Adipocyte (in vitro differentiated cells): Measurements from ENCODE around the gene DNAJC5G.

ENCODE experiments used
- DNase-seq: peaks from one replicate; pipeline ENCODE4 v3.0.0-alpha.2; 2015; ENCODE audit warnings: low read depth
- H3K27me3 ChIP-seq: replicated peaks from 2 replicates; pipeline ENCODE4 v1.7.0; 2013; ENCODE audit warnings: mild to moderate bottlenecking, low read length, moderate library complexity; ENCODE audit not compliant: control insufficient read depth, insufficient read depth
- H3K36me3 ChIP-seq: 2 replicates; pipeline ENCODE4 v1.7.0; 2013; ENCODE audit warnings: low read length, mild to moderate bottlenecking, moderate library complexity; ENCODE audit not compliant: control insufficient read depth, insufficient read depth, severe bottlenecking
- H3K4me1 ChIP-seq: 2 replicates; pipeline ENCODE4 v1.7.0; 2013; ENCODE audit warnings: mild to moderate bottlenecking, low read length, moderate library complexity; ENCODE audit not compliant: control insufficient read depth, insufficient read depth
- H3K4me3 ChIP-seq: 2 replicates; pipeline ENCODE4 v1.7.0; 2013; ENCODE audit warnings: mild to moderate bottlenecking, low read length, moderate library complexity
- H3K9ac ChIP-seq: 2 replicates; pipeline ENCODE4 v1.7.0; 2013; ENCODE audit warnings: mild to moderate bottlenecking, low read length, moderate library complexity
- H3K9me3 ChIP-seq: 2 replicates; pipeline ENCODE4 v1.7.0; 2013; ENCODE audit warnings: mild to moderate bottlenecking, low read length, moderate library complexity; ENCODE audit not compliant: control insufficient read depth

The DNAJC5G gene

GRCh38 chr2:27242614-27242951 lies 32.6 kb upstream of the DNAJC5G start:
- Histone ChIP-seq H3K9me3 (no peaks in the 10 kb centered on the region), H3K4me1 (no peaks in the 10 kb centered on the region), H3K27me3 (no peaks in the 10 kb centered on the region), H3K4me3 (no peak overlapping the region), H3K36me3 (peaks cover 69% of the 10 kb centered on the region), H3K9ac (no peak overlapping the region)
- DNase-seq: no peak

GRCh38 chr2:27243391-27244130 lies 31.7 kb upstream of the DNAJC5G start:
- peaks cover 7% of the 10 kb centered on the region for H3K27me3 ChIP-seq
- no peaks in the 10 kb centered on the region for H3K4me1 ChIP-seq
- peaks cover 60% of the 10 kb centered on the region for H3K36me3 ChIP-seq
- no peak for DNase-seq
- H3K9me3 ChIP-seq: no peaks in the 10 kb centered on the region
- H3K9ac ChIP-seq: no peak overlapping the region
- no peak overlapping the region for H3K4me3 ChIP-seq

GRCh38 chr2:27245116-27245515 lies 30.1 kb upstream of the DNAJC5G start:
- H3K4me1 ChIP-seq: no peaks in the 10 kb centered on the region
- H3K9ac ChIP-seq: no peak overlapping the region
- no peaks in the 10 kb centered on the region for H3K9me3 ChIP-seq
- H3K36me3 ChIP-seq: peaks cover 45% of the 10 kb centered on the region
- peaks cover 10% of the 10 kb centered on the region for H3K27me3 ChIP-seq
- H3K4me3 ChIP-seq: no peak overlapping the region
- no peak for DNase-seq

GRCh38 chr2:27245626-27246025 lies 29.6 kb upstream of the DNAJC5G start:
- Histone ChIP-seq H3K4me3 (no peak overlapping the region), H3K9ac (no peak overlapping the region), H3K4me1 (no peaks in the 10 kb centered on the region), H3K36me3 (peaks cover 40% of the 10 kb centered on the region), H3K9me3 (no peaks in the 10 kb centered on the region), H3K27me3 (peaks cover 15% of the 10 kb centered on the region)
- no peak for DNase-seq

- Histone ChIP-seq H3K4me1 (no peaks in the 10 kb centered on the region), H3K9ac (no peak overlapping the region), H3K27me3 (peaks cover 27% of the 10 kb centered on the region), H3K9me3 (no peaks in the 10 kb centered on the region), H3K4me3 (no peak overlapping the region), H3K36me3 (peaks cover 17% of the 10 kb centered on the region)
- DNase-seq: no peak
Measured at GRCh38 chr2:27247893-27248292, 27.3 kb upstream of the DNAJC5G start.

- Histone ChIP-seq H3K4me3 (no peak overlapping the region), H3K9me3 (no peaks in the 10 kb centered on the region), H3K36me3 (peaks cover 3% of the 10 kb centered on the region), H3K27me3 (peaks cover 27% of the 10 kb centered on the region), H3K4me1 (no peaks in the 10 kb centered on the region), H3K9ac (no peak overlapping the region)
- DNase-seq: no peak
Measured at GRCh38 chr2:27249159-27249890, 25.9 kb upstream of the DNAJC5G start.

GRCh38 chr2:27249891-27250651 lies 25.2 kb upstream of the DNAJC5G start:
- Histone ChIP-seq H3K27me3 (peaks cover 27% of the 10 kb centered on the region), H3K9ac (no peak overlapping the region), H3K36me3 (no peaks in the 10 kb centered on the region), H3K4me3 (no peak overlapping the region), H3K9me3 (no peaks in the 10 kb centered on the region), H3K4me1 (peaks cover 5% of the 10 kb centered on the region)
- DNase-seq: no peak

GRCh38 chr2:27250652-27251379 lies 24.4 kb upstream of the DNAJC5G start:
- DNase-seq: no peak
- H3K27me3 ChIP-seq: peaks cover 27% of the 10 kb centered on the region
- H3K4me1 ChIP-seq: peaks cover 12% of the 10 kb centered on the region
- H3K9ac ChIP-seq: no peak overlapping the region
- no peaks in the 10 kb centered on the region for H3K9me3 ChIP-seq
- H3K4me3 ChIP-seq: no peak overlapping the region
- H3K36me3 ChIP-seq: no peaks in the 10 kb centered on the region

GRCh38 chr2:27251766-27252165 lies 23.5 kb upstream of the DNAJC5G start:
- peaks cover 16% of the 10 kb centered on the region for H3K4me1 ChIP-seq
- no peak for DNase-seq
- no peak overlapping the region for H3K4me3 ChIP-seq
- H3K27me3 ChIP-seq: peaks cover 27% of the 10 kb centered on the region
- H3K9me3 ChIP-seq: no peaks in the 10 kb centered on the region
- H3K36me3 ChIP-seq: no peaks in the 10 kb centered on the region
- H3K9ac ChIP-seq: no peak overlapping the region

GRCh38 chr2:27255187-27255586 lies 20.0 kb upstream of the DNAJC5G start:
- Histone ChIP-seq H3K4me3 (peak overlapping the region; percentile 29), H3K9ac (no peak overlapping the region), H3K9me3 (no peaks in the 10 kb centered on the region), H3K27me3 (peaks cover 24% of the 10 kb centered on the region), H3K4me1 (peaks cover 16% of the 10 kb centered on the region), H3K36me3 (no peaks in the 10 kb centered on the region)
- DNase-seq: no peak

- peaks cover 16% of the 10 kb centered on the region for H3K4me1 ChIP-seq
- peaks cover 24% of the 10 kb centered on the region for H3K27me3 ChIP-seq
- DNase-seq: peak; percentile 72
- no peaks in the 10 kb centered on the region for H3K9me3 ChIP-seq
- H3K9ac ChIP-seq: no peak overlapping the region
- no peaks in the 10 kb centered on the region for H3K36me3 ChIP-seq
- H3K4me3 ChIP-seq: peak overlapping the region; percentile 29
Measured at GRCh38 chr2:27255660-27256059, 19.6 kb upstream of the DNAJC5G start.
